GM12878 (cell line): ENCODE data around the gene AP1B1.
"Not testable (repeated sequence)": the region's sequence is repeated elsewhere in the genome, so short reads cannot be mapped to it uniquely, and the experiment has no call there.

Experiments
- ATF3 ChIP-seq: IDR thresholded peaks from 2 replicates; pipeline ENCODE4 v1.6.1; 2011; ENCODE audit warnings: low read depth, mild to moderate bottlenecking, low read length, moderate library complexity, borderline replicate concordance; ENCODE audit errors: extremely low read depth
- CBX3 ChIP-seq: fragments of 200-600 bp; sonication (generic); IDR thresholded peaks from 2 replicates; pipeline ENCODE4 v1.6.1; 2016; ENCODE audit warnings: low read depth, borderline replicate concordance
- CTCF ChIP-seq, 3 experiments: IDR thresholded peaks in 2 of 3; conservative IDR thresholded peaks in 1 of 3; 2 replicates each; pipeline ENCODE4 v1.5.1; 2011; ENCODE audit warnings: low read depth in 3 of 3, low read length in 3 of 3, mild to moderate bottlenecking in 3 of 3, control low read depth in 2 of 3, moderate library complexity in 2 of 3, inconsistent platforms in 1 of 3, mixed read lengths in 1 of 3; ENCODE audit not compliant: control insufficient read depth in 2 of 3, insufficient read depth in 1 of 3; ENCODE audit errors: extremely low read depth in 1 of 3
- NRF1 ChIP-seq: conservative IDR thresholded peaks from 2 replicates; pipeline ENCODE4 v1.6.1; 2011; ENCODE audit warnings: mild to moderate bottlenecking, low read depth, low read length, improper control_type of control experiment
- POLR2AphosphoS5 ChIP-seq: IDR thresholded peaks from 2 replicates; pipeline ENCODE4 v1.6.1; 2011; ENCODE audit warnings: mild to moderate bottlenecking, low read length, inconsistent platforms

GRCh38 chr22:29401538-29401937, 13.2 kb upstream of the AP1B1 start:
- TF ChIP-seq NRF1; CBX3; CTCF (IDR thresholded peaks at IDR 0.05 in 2 of 3, conservative IDR thresholded peaks at IDR 0.05 in 1 of 3; ENCODE audit: control insufficient read depth in 2 of 3, extremely low read depth in 1 of 3, insufficient read depth in 1 of 3, low read depth in 3 of 3, low read length in 3 of 3); ATF3; POLR2AphosphoS5: not testable (repeated sequence)
